ENCODE results near the gene HOXB1. TPM values are rescaled to one million over a fixed set of nuclear protein-coding genes. Genes with fewer than 3 reads are reported as not detected.

HOXB1 gene
- total RNA-seq, 1 experiment from 2014 or later: not detected

GRCh38 chr17:48506246-48506645 lies 24.6 kb downstream of the HOXB1 start:
- CTCF ChIA-PET: no interaction called here

GRCh38 chr17:48505788-48506187 lies 25.0 kb downstream of the HOXB1 start:
- Histone ChIP-seq H3K27ac (peak overlapping the region; percentile 43), H3K9me3 (ENCODE audit: insufficient read depth, low read depth) (no peaks in the 10 kb centered on the region)
- POLR2A ChIA-PET (ENCODE audit: unreplicated experiment): interaction anchor here (0.6 to 0.8 kb wide), 3 partner anchors 10 to 368 kb away, joined by 3 to 5 read pairs (median 4); no protein-coding TSS in a partner anchor

More at GRCh38 chr17:48506246-48506645, 24.6 kb downstream of the HOXB1 start:
- no peak for DNase-seq
- peak overlapping the region; percentile 21 for H3K4me2 ChIP-seq
- intact Hi-C loops (cut with micrococcal nuclease; ENCODE audit: unreplicated experiment): no loop called here
- no peaks in the 10 kb centered on the region for H3K9me3 ChIP-seq (ENCODE audit: insufficient read depth, low read depth)
- no peaks in the 10 kb centered on the region for H4K20me1 ChIP-seq (ENCODE audit: insufficient read depth)
- H3K27me3 ChIP-seq (ENCODE audit: insufficient read depth, low read depth): no peaks in the 10 kb centered on the region
- POLR2A ChIA-PET (ENCODE audit: unreplicated experiment): interaction anchor here (0.8 kb wide), 1 partner anchor 10 kb away, joined by 4 read pairs; no protein-coding TSS in a partner anchor
- no peak overlapping the region for H3K4me3 ChIP-seq
- no peaks in the 10 kb centered on the region for H3K79me2 ChIP-seq (ENCODE audit: low read depth)
- no peaks in the 10 kb centered on the region for H3K36me3 ChIP-seq (ENCODE audit: low read depth)
- H2AFZ ChIP-seq: no peak overlapping the region
- TF ChIP-seq CTCF (conservative IDR thresholded peaks at IDR 0.05) (no peak; the same call in 1 of the 2 replicates), EZH2 (IDR thresholded peaks at IDR 0.05; ENCODE audit: low read depth) (no peak)
- H3K27ac ChIP-seq: no peak overlapping the region
- no TSS peak for BruUV-seq (replicated peaks)
- no peaks in the 10 kb centered on the region for H3K9me2 ChIP-seq (ENCODE audit: insufficient read depth)
- peaks cover 31% of the 10 kb centered on the region for H3F3A ChIP-seq (ENCODE audit: insufficient read depth, low read depth)
- H3K4me1 ChIP-seq (replicated peaks; ENCODE audit: insufficient read depth): peaks cover 47% of the 10 kb centered on the region

GRCh38 chr17:48504953-48505352 lies 25.9 kb downstream of the HOXB1 start:
- peak in 1 of 2 experiments; percentile 62 for DNase-seq
- H3K27ac ChIP-seq: peak overlapping the region; percentile 43
- no peaks in the 10 kb centered on the region for H4K20me1 ChIP-seq (ENCODE audit: insufficient read depth)
- TF ChIP-seq CTCF (conservative IDR thresholded peaks at IDR 0.05) (no peak), EZH2 (IDR thresholded peaks at IDR 0.05; ENCODE audit: low read depth) (no peak)
- no peaks in the 10 kb centered on the region for H3K9me3 ChIP-seq (ENCODE audit: insufficient read depth, low read depth)
- H3F3A ChIP-seq (ENCODE audit: insufficient read depth, low read depth): peaks cover 25% of the 10 kb centered on the region
- H3K36me3 ChIP-seq (ENCODE audit: low read depth): no peaks in the 10 kb centered on the region
- no TSS peak for BruUV-seq (replicated peaks)
- ChIA-PET POLR2A (ENCODE audit: unreplicated experiment) (interaction anchor here (0.6 kb wide), 1 partner anchor 19 kb away, joined by 3 read pairs; no protein-coding TSS in a partner anchor), CTCF (interaction anchor here (0.7 kb wide), 1 partner anchor 20 kb away, joined by 7 read pairs; no protein-coding TSS in a partner anchor)
- intact Hi-C loops (cut with micrococcal nuclease; ENCODE audit: unreplicated experiment): no loop called here
- H3K9me2 ChIP-seq (ENCODE audit: insufficient read depth): no peaks in the 10 kb centered on the region
- H3K27me3 ChIP-seq (ENCODE audit: insufficient read depth, low read depth): no peaks in the 10 kb centered on the region
- no peaks in the 10 kb centered on the region for H3K79me2 ChIP-seq (ENCODE audit: low read depth)
- H3K4me2 ChIP-seq: peak overlapping the region; percentile 49
- no peak overlapping the region for H2AFZ ChIP-seq
- H3K4me1 ChIP-seq (replicated peaks; ENCODE audit: insufficient read depth): peaks cover 49% of the 10 kb centered on the region
- H3K4me3 ChIP-seq: no peak overlapping the region

More at GRCh38 chr17:48505788-48506187, 25.0 kb downstream of the HOXB1 start:
- peak; percentile 58 to 99 for DNase-seq
- H3K4me3 ChIP-seq: no peak overlapping the region
- TF ChIP-seq CTCF (conservative IDR thresholded peaks at IDR 0.05): no peak
- TF ChIP-seq EZH2 (IDR thresholded peaks at IDR 0.05; ENCODE audit: low read depth): no peak
- H3K4me2 ChIP-seq: peak overlapping the region; percentile 49
- CTCF ChIA-PET: no interaction called here
- peaks cover 27% of the 10 kb centered on the region for H3F3A ChIP-seq (ENCODE audit: insufficient read depth, low read depth)
- BruUV-seq (replicated peaks): no TSS peak
- H3K36me3 ChIP-seq (ENCODE audit: low read depth): no peaks in the 10 kb centered on the region
- H2AFZ ChIP-seq: no peak overlapping the region
- H3K4me1 ChIP-seq (replicated peaks; ENCODE audit: insufficient read depth): peaks cover 47% of the 10 kb centered on the region
- no peaks in the 10 kb centered on the region for H3K9me2 ChIP-seq (ENCODE audit: insufficient read depth)
- no peaks in the 10 kb centered on the region for H3K27me3 ChIP-seq (ENCODE audit: insufficient read depth, low read depth)
- intact Hi-C loops (cut with micrococcal nuclease; ENCODE audit: unreplicated experiment): no loop called here
- H4K20me1 ChIP-seq (ENCODE audit: insufficient read depth): no peaks in the 10 kb centered on the region
- no peaks in the 10 kb centered on the region for H3K79me2 ChIP-seq (ENCODE audit: low read depth)

All from PC-9 (cell line).